T-helper 2 cell (primary cell): ENCODE measurements around the gene VSTM4.
A peak's percentile ranks its signal among the peaks of the same experiment; 100 is the strongest.

Source experiments
- DNase-seq, 5 experiments: peaks; one replicate each; pipeline versions ENCODE4 v3.0.0 to v3.0.0-alpha.2; 2012 to 2022

Gene VSTM4

GRCh38 chr10:49001402-49001801, 113.9 kb downstream of the VSTM4 start:
- DNase-seq: no peak

- DNase-seq: no peak
These were observed 114.6 kb downstream of the VSTM4 start for GRCh38 chr10:49000437-49001398.

- no peak for DNase-seq
These were observed 116.0 kb downstream of the VSTM4 start for GRCh38 chr10:48999346-48999745.

- no peak for DNase-seq
These were observed 119.0 kb downstream of the VSTM4 start for GRCh38 chr10:48996329-48996728.

GRCh38 chr10:48993627-48994026, 121.7 kb downstream of the VSTM4 start:
- no peak for DNase-seq

- no peak for DNase-seq
These were observed 125.1 kb downstream of the VSTM4 start for GRCh38 chr10:48990226-48990625.

- no peak for DNase-seq
These were observed 129.6 kb downstream of the VSTM4 start for GRCh38 chr10:48985621-48986158.

- DNase-seq: no peak
These were observed 131.5 kb downstream of the VSTM4 start for GRCh38 chr10:48983648-48984351.

GRCh38 chr10:48982584-48982983, 132.7 kb downstream of the VSTM4 start:
- no peak for DNase-seq

GRCh38 chr10:48981310-48981907, 133.9 kb downstream of the VSTM4 start:
- peak in 2 of 5 experiments; percentile 10 to 34 for DNase-seq

GRCh38 chr10:48978318-48978717, 137.0 kb downstream of the VSTM4 start:
- DNase-seq: no peak

- DNase-seq: no peak
These were observed 139.1 kb downstream of the VSTM4 start for GRCh38 chr10:48976196-48976595.

GRCh38 chr10:48974510-48975156, 140.7 kb downstream of the VSTM4 start:
- DNase-seq: no peak

- no peak for DNase-seq
These were observed 142.3 kb downstream of the VSTM4 start for GRCh38 chr10:48973065-48973464.

- DNase-seq: peak in 1 of 5 experiments; percentile 25
These were observed 144.7 kb downstream of the VSTM4 start for GRCh38 chr10:48970654-48971053.

- DNase-seq: no peak
These were observed 145.3 kb downstream of the VSTM4 start for GRCh38 chr10:48970046-48970445.

GRCh38 chr10:48968036-48968435, 147.3 kb downstream of the VSTM4 start:
- no peak for DNase-seq

GRCh38 chr10:48965460-48965859, 149.9 kb downstream of the VSTM4 start:
- DNase-seq: no peak
